Ramos (cell line): ENCODE measurements around the gene ACAT2.
"Not testable (repeated sequence)": the region's sequence is repeated elsewhere in the genome, so short reads cannot be mapped to it uniquely, and the experiment has no call there.

Experiments
- in situ Hi-C: fragments of 300-500 bp; cut with MboI; formaldehyde crosslinking; loops from one replicate; pipeline ENCODE4 v1.14.3; 2022; ENCODE audit warnings: low sequenced_read_pairs; ENCODE audit not compliant: unreplicated experiment

ACAT2 gene

DNA sequence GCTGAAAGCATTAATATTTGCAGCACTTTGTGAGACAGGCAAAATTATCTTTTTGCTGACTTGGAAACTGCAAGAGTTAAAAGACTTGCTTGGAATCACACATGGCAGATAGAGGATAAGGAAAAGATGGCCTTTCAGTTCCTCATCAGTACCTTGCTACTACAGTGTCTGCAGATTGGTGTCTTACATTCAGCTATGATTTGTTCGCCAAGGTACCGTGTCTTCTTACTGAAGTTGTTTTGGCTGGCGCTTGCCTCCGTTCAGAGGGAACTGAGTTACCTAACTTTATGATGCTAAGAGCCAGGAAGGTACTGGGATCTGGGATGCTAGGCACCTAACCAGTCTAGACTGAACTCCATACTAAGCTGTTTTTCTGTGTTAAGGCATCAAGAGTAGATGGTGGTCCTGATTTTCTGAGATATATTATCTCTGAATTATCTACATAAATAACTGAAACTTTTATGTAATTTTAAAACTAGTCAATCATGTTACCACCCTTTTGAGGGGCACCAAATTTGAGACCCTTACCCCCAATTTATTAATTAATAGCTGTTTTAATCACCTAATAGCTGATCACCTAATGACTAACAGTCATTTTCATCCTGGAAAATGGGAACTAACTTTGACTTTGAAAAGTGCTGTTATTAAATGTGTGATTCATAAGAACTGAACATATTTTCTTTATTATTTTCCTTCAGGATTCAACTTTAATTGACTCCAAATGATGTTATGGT is 32.1 kb upstream of the ACAT2 start:
- in situ Hi-C loops: no loop called here

DNA sequence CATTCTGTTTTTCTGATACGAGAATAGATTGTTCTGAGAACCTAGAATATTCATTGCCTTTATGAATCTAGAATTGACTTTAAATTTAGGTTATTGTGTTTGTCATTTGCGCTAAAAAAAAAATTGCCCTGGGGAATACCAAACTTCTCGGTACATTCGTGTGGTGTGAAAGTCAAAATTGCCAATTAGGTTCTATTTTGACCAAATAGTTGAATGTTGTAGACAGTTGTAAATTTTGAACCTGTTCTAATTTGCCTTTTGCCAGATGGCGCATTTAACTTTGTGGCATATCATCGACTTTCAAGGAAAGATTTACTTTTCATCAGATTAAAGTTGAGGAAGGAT is 31.5 kb upstream of the ACAT2 start:
- in situ Hi-C loops: no loop called here

DNA sequence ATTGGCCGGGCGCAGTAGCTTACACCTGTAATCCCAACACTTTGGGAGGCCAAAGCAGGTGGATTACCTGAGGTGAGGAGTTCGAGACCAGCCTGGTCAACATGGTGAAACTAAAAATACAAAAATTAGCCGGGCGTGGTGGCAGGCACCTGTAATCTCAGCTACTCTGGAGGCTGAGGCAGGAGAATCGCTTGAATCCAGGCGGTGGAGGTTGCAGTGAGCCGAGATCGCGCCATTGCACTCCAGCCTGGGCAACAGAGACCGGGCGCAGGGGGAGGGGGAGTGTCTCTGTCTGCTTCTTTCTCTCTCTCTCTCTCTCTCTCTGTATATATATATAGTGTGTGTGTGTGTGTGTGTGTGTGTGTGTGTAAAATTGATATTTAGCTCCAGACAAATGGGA is 29.3 kb upstream of the ACAT2 start:
- in situ Hi-C loops: not testable (repeated sequence)

DNA sequence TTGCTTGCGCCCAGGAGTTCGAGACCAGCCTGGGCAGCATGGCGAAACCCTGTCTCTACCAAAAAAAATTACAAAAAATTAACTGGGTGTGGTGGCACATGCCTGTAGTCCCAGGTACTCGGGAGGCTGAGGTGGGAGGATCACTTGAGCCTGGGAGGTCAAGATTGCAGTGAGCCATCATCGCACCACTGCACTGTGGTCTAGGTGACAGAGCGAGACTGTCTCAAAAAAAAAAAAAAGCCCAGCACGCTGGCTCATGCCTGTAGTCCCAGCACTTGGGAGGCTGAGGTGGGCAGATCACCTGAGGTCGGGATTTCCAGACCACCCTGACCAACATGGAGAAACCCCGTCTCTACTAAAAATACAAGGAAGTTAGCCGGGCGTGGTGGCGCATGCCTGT is 28.4 kb upstream of the ACAT2 start:
- in situ Hi-C loops: not testable (repeated sequence)

DNA sequence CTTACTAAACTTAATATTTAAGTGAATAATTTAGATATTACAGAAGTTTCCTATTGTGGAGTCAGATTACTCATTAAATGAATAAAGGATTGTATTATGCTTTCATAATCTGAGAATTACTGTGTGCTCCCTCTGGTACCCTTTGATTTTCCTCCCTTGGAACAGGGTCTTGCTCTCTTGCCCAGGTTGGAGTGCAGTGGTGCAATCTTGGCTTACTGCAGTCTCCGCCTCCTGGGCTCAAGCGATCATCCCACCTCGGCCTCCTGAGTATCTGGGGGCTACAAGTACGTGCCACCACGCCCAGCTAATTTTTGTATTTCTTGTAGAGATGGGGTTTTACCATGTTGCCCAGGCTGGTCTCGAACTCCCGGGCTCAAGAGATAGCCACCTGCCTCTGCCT is 24.9 kb upstream of the ACAT2 start:
- in situ Hi-C loops: no loop called here

DNA sequence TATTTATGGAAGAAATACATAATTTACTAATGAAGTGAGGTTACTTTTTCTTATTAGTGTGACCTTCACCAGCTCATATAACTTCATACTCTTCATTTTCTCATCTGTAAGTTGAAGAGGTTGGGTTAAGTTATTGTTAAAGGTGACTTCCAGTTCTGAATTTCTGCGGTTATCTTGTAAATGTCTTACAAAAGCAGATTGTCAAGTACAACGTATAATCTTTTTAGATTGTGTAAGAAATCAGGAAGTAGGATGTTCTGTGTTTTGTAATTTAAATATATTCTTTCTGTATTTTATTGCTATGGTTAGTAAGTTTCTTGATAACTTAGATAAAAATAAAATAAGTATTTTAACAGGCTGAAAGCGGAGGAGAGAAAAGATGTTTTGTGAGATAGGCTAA is 22.5 kb upstream of the ACAT2 start:
- in situ Hi-C loops: no loop called here

DNA sequence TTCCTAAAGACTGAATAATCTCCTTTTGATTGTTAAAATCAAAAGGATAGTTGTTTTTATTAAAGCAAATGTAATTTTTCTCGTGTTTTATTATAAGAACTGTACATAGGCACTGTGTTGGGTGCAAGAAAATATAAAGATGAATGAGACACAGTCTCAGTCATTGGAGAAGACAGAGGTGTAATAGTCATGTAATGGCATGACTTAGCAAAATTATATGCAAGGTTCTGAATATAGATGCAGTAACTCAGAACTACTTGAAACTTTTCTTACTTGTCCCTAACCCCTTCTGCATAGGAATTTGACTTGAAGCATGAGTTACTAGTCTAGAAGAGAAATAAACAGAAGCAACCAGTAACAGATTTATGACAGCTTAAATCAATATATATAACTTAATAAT is 19.7 kb upstream of the ACAT2 start:
- in situ Hi-C loops: no loop called here

DNA sequence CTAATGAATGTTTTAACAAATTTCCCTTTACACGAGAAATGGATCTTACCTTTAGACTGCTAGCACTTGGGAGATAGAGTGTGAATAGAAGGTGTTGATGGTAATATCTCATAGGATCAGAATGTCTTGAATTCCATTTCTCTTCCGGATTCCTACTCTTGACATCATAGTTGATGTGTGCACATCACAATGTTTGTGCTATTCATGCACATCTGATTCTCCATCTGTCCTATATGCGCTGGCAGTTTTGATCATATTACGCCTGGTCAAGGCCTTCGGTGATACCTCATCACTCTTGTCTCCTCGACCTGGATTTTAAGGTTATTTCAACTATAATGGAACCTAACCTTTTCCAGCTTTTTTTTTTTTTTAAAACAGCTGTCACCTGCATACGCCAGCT is 16.8 kb upstream of the ACAT2 start:
- in situ Hi-C loops: no loop called here

DNA sequence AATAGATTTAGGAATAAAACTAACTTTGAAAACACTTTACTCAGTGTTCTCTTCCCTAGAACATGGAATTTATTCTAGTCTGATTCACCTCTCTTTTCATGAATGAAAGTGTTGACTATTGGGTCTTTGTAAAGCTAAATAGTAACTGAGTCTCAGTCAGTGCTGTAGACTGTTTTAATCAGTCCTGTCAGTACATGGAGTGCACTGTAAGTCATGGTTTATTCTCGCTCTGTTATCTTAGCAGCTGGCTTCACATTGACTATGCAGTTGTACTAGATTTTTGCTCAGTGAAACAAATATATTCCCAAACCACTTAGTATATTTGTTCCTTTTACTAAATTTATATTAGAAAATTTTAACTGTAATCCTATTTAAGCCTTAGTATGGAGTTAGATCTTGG is 15.1 kb upstream of the ACAT2 start:
- in situ Hi-C loops: no loop called here

DNA sequence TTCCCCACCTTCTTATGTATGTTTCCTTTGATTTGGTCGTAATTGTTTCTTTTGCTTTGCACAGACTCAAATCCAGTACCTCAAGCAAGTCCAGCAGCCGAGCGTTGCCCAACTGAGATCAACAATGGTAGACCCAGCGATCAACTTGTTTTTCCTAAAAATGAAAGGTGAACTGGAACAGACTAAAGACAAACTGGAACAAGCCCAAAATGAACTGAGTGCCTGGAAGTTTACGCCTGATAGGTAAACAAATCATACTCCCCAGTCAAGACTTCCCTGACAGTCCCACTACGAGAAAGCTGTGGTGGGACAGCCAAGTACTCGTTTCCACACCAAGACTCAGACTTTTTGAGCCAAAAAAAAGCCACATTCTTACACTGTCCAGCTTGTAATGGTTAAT is 13.7 kb upstream of the ACAT2 start:
- in situ Hi-C loops: not testable (repeated sequence)

DNA sequence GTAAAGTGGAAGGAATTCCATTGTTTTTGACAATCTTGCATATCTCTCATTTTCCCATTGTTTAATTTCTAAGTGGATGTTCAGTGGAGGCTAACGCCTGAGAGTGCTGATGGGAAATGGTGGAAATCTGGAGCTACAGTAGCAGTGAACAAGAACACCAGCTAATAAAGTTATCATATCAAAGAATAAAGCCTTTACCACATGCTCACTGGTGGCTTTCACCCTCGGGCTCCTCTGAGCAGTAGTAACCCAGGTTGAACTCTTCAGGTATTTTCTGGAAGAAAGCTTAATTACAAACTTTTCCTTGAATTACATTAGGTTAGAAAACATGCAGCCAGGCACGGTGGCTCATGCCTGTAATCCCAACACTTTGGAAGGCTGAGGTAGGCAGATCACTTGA is 10.4 kb upstream of the ACAT2 start:
- in situ Hi-C loops: no loop called here

DNA sequence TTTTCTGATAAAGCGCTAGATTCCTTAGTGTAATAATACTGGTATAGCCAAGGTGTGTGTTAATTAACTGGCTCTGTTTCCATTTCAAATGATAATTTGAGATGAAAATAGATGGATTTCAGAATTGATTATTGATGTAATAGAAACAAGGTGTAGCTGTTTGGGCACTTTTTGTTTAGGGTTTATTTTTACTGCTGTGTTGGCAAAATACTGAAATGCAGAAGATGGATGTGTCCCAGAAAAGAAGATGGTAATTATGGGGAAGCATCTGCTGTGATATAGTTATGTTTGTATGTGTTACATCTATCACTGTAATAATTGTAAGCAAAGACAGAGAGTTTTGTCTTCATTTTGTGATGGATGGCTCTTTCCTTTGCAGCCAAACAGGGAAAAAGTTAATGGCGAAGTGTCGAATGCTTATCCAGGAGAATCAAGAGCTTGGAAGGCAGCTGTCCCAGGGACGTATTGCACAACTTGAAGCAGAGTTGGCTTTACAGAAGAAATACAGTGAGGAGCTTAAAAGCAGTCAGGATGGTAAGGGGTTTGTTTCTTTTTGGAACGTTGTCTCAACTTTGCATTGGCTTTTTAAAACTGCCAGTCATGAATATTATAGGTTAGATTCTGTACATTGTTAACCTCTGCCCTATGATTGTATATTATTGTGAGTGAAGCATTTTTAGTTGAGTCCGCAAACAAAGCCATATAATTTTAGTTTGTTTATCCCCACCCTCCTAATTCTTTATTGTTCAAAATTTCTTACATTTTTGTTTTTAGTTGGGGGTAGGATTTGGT is 8.6 kb upstream of the ACAT2 start:
- in situ Hi-C loops: no loop called here

DNA sequence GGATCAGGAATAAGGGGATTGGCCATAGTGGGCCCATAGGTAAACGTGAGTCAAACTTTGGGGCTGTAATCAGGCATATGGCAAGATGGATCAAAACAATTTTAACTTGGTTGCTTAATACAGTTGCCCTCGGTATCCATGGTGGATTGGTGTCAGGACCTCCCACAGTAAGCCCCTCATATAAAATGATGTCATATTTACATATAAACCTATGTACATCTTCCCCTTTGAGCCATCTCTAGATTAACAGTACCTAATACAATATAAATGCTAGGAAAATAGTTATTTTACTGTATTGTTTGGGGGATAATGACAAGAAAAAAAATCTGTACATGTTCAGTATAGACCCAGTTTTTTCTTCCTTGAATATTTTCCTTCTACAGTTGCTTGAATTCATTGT is 7.4 kb upstream of the ACAT2 start:
- in situ Hi-C loops: no loop called here

DNA sequence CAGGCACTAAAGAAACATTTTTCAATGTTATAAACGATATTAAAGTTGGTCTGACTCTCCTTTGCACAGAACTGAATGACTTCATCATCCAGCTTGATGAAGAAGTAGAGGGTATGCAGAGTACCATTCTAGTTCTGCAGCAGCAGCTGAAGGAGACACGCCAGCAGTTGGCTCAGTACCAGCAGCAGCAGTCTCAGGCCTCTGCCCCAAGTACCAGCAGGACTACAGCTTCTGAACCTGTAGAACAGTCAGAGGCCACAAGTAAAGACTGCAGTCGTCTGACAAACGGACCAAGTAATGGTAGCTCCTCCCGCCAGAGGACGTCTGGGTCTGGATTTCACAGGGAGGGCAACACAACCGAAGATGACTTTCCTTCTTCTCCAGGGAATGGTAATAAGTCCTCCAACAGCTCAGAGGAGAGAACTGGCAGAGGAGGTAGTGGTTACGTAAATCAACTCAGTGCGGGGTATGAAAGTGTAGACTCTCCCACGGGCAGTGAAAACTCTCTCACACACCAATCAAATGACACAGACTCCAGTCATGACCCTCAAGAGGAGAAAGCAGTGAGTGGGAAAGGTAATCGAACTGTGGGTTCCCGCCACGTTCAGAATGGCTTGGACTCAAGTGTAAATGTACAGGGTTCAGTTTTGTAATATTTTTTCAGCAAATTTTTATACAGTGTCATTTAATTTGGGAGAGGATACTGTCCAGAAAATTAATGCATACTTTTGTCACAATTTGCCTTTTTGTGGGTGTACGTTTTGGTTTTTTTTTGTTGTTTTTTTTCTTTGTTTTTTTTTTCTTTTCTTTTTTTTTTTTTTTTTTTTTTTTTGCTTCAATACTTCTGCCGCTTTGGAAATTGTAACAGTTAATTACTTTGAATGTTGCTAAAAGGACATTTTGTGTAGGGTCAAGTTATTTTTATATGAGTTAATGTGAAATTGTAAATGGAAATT is 6.6 kb upstream of the ACAT2 start:
- in situ Hi-C loops: no loop called here

DNA sequence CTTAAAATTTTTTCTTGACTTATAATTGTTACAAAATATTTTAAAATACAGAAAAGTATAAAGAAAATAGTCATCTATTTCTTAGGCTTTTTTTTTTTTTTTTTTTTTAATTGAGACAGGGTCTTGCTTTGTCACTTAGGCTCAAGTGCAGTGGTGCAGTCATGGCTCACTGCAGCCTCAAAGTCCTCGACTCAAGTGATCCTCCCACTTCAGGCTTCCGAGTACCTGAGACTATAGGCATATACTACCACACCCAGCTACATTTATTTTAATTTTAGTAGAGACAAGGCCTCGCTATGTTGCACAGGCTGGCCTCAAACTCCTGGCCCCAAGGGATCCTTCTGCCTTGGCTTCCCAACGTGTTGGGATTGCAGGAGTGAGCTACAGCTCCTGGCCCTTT is 5.3 kb upstream of the ACAT2 start:
- in situ Hi-C loops: no loop called here

DNA sequence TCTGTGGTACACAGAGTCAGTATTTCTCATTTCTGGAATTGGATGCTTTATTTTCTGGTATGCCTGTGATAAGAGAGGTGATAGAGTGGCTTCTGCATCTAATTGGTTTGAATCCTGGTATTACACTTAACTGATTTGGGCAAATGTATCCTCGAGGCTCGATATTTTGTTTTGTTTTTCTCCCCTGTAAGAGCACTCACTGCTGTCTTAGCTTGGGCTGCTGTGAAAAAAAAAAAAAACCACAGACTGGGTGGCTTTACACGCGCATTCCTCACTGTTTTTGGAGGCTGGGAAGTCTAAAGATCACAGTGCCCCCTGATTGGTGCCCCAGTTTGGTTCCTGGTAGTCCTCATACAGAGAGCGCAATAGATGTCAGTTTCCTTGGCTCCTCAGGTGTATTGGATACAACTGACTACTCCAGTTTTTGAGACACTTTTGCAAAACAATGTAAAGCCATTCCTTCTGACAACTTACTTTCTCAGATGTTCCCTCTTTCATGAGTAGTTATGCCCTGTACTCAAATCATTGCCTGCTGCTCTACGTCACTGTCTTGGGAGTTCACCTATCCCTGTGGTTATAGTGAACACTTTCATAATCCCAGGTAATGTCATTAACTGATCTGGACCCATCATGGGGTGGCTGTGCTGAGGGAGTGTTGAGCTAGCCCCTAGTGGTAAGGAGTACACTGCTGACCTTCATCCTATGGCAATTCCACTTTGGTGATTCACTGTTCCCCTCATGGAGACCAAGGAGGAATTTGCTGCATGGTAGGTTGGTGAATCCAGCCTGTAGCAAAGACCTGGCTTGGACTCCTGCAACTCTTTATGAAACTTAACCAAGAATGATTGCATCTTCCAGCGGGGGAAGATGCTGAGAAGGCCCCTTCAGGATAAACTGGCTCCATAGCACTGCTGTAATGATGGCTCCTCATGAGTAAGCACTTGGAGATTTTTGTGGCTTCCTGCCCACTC is 3.5 kb upstream of the ACAT2 start:
- in situ Hi-C loops: no loop called here

DNA sequence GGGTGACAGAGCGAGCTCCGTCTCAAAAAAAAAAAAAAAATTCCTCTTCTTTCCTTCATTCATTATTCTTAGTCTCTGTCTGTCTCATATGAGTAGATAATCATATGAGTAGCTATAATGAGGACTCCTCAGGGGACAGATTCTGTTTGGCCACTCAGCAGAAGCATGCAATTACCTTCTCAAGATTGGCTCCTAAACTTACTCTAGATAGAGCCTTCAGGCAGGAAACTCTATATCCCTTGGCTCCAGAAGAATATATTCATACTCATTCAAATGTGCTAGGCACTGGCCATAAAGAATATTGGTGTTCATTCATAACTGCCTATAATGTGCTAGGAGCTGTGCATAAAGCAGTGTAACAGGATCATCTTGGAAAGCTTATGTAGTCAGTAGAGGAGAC is 2.2 kb upstream of the ACAT2 start:
- in situ Hi-C loops: no loop called here

DNA sequence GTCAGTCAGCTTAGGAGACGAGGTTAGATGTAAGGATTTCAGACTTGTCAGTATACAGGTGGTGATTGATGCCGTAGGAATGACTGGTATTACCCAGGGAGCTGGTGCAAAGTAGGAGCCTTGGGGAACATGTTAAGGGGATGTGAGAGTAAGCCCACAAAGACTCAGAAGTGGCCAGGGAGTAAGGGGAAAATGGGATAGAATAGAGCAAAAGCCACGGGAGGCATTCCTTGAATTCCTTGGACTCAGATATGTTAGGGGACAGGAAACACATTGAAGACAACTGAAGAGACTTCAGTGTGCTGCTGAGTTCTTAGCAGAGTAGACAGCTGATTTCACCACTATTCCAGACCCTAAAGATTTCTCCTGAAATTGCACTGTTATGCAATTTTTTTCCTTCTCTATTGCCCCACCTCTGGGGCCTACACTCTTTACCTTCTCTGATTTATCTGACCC is 1.2 kb upstream of the ACAT2 start:
- in situ Hi-C loops: no loop called here

DNA sequence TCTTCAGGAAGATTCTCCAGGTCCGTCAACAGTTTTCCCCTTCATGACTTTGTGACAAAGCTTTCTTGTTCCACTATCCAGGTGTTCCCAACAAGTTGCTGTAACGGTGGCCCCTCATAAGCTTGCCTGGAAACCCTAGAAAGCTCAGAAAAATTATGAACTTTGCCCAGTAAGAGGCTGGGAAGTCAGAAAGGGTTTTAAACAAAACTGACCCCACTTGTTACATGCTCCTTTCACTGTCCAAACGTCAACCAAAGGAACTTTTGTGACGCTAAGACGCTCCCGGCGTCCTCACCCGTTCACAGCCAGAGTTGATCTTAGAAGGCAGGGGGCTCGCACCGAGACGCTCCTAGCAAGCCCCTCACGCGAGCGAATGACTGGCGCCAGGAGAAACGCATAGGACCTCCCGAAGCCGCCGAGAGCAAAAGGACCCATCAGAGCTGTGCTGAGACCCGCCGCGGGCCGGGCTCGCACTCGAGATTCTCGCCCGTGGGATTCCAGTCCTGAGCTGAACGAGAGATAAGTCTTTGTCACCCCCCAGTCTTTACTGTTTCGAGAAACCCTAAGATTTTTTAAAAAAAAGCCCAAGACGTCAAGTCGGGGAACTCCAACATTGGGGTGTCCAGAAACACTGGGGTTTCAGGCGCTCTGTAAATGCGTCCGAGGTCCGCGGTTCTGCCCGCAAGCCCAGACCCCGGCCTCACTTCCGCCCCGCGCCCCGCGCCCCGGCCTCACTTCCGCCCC is 544 bp upstream of the ACAT2 start:
- in situ Hi-C loops: no loop called here
